GM19463 (cell line): ENCODE data around the gene AMT.
"Not testable (repeated sequence)": the region's sequence is repeated elsewhere in the genome, so short reads cannot be mapped to it uniquely, and the experiment has no call there.

Source experiments
- ATAC-seq: cut with Tn5 transposase; IDR thresholded peaks from one replicate; pipeline ENCODE4 v1.9.1; 2021; ENCODE audit warnings: mild to moderate bottlenecking, moderate library complexity; ENCODE audit not compliant: unreplicated experiment

Gene AMT

GRCh38 chr3:49391310-49391709 lies 31.0 kb downstream of the AMT start:
- not testable (repeated sequence) for ATAC-seq

DNA sequence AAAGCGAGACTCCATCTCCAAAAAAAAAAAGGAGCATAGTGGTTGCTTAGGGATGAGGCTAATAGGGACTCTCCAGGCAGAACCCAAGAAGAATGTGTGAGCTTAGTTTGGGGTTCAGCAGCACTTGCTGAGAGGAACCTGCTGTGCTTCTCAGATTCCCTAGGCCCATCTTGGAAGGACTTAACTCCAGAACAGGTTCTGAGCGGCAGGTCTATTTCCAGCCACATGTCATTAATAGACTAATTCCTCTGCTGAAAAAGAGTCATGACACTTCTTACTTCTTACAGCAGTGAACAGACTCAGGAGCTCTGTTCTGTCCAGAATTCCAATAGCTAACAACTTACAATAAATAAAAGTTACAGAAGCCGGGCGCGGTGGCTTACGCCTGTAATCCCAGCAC lies 33.0 kb downstream of the AMT start:
- ATAC-seq = no peak

- ATAC-seq = no peak
These were observed 33.9 kb downstream of the AMT start for GRCh38 chr3:49388289-49388820.

DNA sequence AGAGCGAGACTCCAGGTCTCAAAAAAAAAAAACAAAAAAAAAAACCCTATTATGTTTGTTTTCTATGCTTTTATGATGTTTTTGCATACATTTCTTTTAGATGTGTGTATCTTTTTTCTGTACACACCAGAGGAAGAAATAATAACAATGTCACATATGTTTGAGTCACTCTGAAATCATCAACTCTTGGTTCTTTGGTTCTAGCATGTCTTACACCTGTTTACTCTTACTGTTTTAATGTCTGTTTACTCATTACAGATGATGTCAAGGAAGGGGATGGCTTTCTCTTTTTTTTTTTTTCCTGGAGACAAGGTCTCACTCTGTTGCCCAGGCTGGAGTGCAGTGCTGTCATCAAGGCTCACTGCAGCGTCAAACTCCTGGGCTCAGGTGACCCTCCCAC lies 34.6 kb downstream of the AMT start:
- ATAC-seq = no peak

GRCh38 chr3:49386056-49386756 lies 36.1 kb downstream of the AMT start:
- no peak for ATAC-seq

DNA sequence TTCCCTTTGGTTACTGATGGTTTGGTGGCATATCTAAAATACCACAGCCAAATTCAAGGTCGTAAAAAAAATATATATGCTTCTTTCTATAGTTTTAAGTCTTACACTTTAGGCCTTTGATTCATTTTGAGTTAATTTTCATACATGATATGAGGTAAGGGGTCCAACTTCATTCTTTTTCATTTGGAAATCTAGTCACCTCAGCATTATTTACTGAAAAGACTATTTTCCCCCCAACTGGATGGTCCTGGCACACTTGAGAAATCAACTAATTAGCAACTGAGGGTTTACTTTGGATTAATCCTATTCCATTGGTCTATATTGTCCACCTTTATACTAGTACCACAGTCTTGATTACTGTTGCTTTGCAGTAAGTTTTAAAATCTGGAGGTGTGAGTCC lies 36.7 kb downstream of the AMT start:
- ATAC-seq = no peak

DNA sequence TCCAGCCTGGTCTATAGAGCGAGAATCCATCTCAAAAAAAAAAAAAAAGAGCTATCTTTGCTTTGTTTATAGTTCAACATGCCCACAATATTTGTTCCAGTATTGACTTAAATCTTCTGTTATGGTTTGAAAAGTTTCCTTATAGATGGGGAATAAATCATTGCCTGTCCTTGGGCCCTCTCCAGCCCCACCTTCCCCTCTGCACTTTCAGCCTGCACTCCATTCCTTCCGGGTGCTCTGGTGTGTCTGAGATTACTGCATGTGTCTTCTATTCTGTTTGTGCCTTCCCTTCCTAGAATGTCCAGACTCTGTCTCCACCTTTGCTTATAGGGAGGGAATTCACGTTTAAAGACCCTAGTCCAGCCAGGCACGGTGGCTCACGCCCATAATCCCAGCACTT lies 38.9 kb downstream of the AMT start:
- no peak for ATAC-seq

- no peak for ATAC-seq
These were observed 43.9 kb downstream of the AMT start for GRCh38 chr3:49378249-49378895.

GRCh38 chr3:49377483-49377882 lies 44.8 kb downstream of the AMT start:
- ATAC-seq = no peak

DNA sequence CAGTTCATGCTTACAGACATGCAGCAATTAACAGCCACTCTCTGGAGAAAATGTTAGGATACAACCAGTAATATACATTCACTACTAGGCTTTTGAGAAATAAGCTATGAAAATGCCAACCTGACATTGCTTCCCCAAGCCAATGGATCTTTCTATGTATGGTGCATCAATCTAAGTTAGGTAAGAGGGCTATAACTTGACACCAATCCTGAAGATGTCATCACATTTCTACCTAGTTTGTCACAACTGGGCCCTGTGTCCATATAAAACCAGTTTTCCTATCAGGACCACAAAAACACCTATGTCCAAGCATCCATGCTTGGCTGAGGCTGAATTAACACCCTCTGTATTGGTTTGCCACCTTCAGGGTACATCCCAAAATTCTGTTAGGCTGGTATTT lies 50.3 kb downstream of the AMT start:
- no peak for ATAC-seq

DNA sequence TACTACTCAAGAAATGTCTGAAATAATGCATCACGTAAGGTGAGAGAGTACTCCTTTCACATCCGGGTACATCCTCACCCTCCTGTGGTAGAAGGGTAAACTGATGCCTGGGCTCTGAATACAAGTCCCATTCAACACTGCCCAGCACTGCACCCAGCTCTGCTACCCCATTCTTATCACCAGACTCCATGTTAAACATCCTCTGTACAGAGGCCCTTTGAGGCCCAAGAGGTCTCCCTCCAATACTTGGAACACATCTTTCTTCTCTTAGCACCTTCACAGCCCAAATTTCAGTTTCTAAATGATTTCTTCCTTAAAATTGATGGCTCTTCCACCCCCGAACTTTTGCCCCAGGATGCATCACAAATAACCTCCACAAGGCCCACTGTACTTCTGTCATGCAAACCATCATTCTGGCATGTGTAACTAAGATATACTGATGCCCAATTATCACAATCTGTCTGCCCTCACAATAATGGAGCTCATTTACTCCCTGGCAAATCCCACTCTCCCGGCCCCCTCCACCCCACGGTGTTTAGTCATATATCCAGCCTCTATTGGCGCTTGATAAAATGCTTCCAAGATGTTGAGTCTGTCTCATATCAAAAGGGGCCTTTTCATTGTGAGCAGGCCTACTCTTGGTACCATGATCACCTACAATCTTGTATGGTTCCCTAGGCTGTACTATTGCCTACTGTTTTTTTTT lies 51.5 kb downstream of the AMT start:
- ATAC-seq = no peak
